ENCODE data around the gene GGCX. TPM values are rescaled to one million over a fixed set of nuclear protein-coding genes. Genes with fewer than 3 reads are reported as not detected.

GGCX gene
- total RNA-seq, 1 experiment from 2014 or later, result 115 TPM

- no peak for DNase-seq (ENCODE audit: low read depth)
Measured at GRCh38 chr2:85541753-85542457, 19.4 kb downstream of the GGCX start.

- DNase-seq (ENCODE audit: low read depth), result no peak
Measured at GRCh38 chr2:85541262-85541661, 20.0 kb downstream of the GGCX start.

GRCh38 chr2:85540133-85540648 lies 21.1 kb downstream of the GGCX start:
- DNase-seq (ENCODE audit: low read depth), result peak; percentile 65

- DNase-seq (ENCODE audit: low read depth), result peak; percentile 86
Measured at GRCh38 chr2:85539361-85540132, 21.7 kb downstream of the GGCX start.

- peak; percentile 91 for DNase-seq (ENCODE audit: low read depth)
Measured at GRCh38 chr2:85538507-85539360, 22.6 kb downstream of the GGCX start, which contains the start of gene MAT2A. Gene MAT2A, plus strand, starts transcription at chr2:85539168. Its CDS starts 120 bp downstream, at chr2:85539288.

- no peak for DNase-seq (ENCODE audit: low read depth)
Measured at GRCh38 chr2:85537600-85538506, 23.4 kb downstream of the GGCX start.

- peak; percentile 94 for DNase-seq (ENCODE audit: low read depth)
Measured at GRCh38 chr2:85536479-85536878, 24.8 kb downstream of the GGCX start.

GRCh38 chr2:85534881-85535280 lies 26.4 kb downstream of the GGCX start:
- DNase-seq (ENCODE audit: low read depth), result no peak

GRCh38 chr2:85534099-85534498 lies 27.2 kb downstream of the GGCX start:
- no peak for DNase-seq (ENCODE audit: low read depth)

GRCh38 chr2:85531589-85531988 lies 29.7 kb downstream of the GGCX start:
- no peak for DNase-seq (ENCODE audit: low read depth)

- no peak for DNase-seq (ENCODE audit: low read depth)
Measured at GRCh38 chr2:85529809-85530208, 31.5 kb downstream of the GGCX start.

GRCh38 chr2:85528355-85528754 lies 32.9 kb downstream of the GGCX start:
- DNase-seq (ENCODE audit: low read depth), result no peak

- no peak for DNase-seq (ENCODE audit: low read depth)
Measured at GRCh38 chr2:85527787-85528186, 33.5 kb downstream of the GGCX start.

- no peak for DNase-seq (ENCODE audit: low read depth)
Measured at GRCh38 chr2:85525567-85525966, 35.7 kb downstream of the GGCX start.

- DNase-seq (ENCODE audit: low read depth), result no peak
Measured at GRCh38 chr2:85525029-85525428, 36.3 kb downstream of the GGCX start.

GRCh38 chr2:85524336-85524908 lies 36.9 kb downstream of the GGCX start:
- no peak for DNase-seq (ENCODE audit: low read depth)

GRCh38 chr2:85523903-85524335 lies 37.4 kb downstream of the GGCX start:
- DNase-seq (ENCODE audit: low read depth), result no peak

- DNase-seq (ENCODE audit: low read depth), result no peak
Measured at GRCh38 chr2:85523062-85523902, 38.0 kb downstream of the GGCX start.

GRCh38 chr2:85522090-85522647 lies 39.1 kb downstream of the GGCX start:
- DNase-seq (ENCODE audit: low read depth), result no peak
